ENCODE measurements around the gene XRN2.
A peak's percentile ranks its signal among the peaks of the same experiment; 100 is the strongest.

The XRN2 gene

DNA sequence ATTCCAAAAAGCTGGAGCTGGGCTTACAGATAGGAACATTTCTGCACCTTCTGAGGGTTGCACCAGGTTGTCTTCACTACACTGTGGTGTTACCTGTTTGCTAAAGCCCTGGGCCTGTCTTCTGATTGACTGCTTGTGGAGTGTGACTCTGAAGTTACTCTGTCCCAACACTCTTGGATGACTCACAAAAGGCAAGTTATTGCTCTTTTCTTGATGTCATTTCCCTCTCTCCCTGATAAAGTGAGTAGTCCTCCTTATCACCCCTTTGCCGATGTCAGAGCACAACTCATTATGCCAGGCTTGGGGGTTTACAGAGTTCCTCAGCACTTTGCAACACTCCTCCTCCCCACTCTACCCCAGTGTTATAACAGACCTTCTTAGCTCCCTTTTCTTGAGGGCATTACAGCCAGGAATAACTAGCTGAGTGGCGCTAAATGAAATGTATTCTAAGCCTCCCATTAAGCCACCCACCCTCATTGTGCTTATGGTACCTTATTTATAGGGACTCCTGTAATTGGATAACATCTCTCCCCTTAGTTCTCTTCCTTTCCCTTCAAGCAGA lies 130.3 kb downstream of the XRN2 start:
- DNase-seq = peak; percentile 53

GRCh38 chr20:21435576-21435975 lies 132.4 kb downstream of the XRN2 start:
- peak; percentile 15 for DNase-seq

- peak; percentile 89 for DNase-seq
Measured at GRCh38 chr20:21436205-21436604, 133.1 kb downstream of the XRN2 start.

GRCh38 chr20:21437248-21437647 lies 134.1 kb downstream of the XRN2 start:
- no peak for DNase-seq

GRCh38 chr20:21437816-21438215 lies 134.7 kb downstream of the XRN2 start:
- DNase-seq = no peak
